K562 (cell line): ENCODE results near the gene HTR1D. TPM values are rescaled to one million over a fixed set of nuclear protein-coding genes. Genes with fewer than 3 reads are reported as not detected.

Experiments
- ARID4B ChIP-seq: sonication (generic); formaldehyde crosslinking; IDR thresholded peaks from 2 replicates; pipeline ENCODE4 v1.8.0; 2022; ENCODE audit warnings: mild to moderate bottlenecking, missing genetic modification reagents
- ELF1 ChIP-seq: fragments of 200-800 bp; sonication (Bioruptor generic); IDR thresholded peaks from 2 replicates; pipeline ENCODE4 v1.6.1; 2016; ENCODE audit warnings: missing genetic modification characterization, missing compliant biosample characterization
- FOXJ3 ChIP-seq: sonication (generic); formaldehyde crosslinking; IDR thresholded peaks from 2 replicates; pipeline ENCODE4 v1.4.0; 2020; ENCODE audit warnings: mild to moderate bottlenecking, missing genetic modification reagents
- ID3 ChIP-seq, 2 experiments: fragments of 250-450 bp in 1 of 2; fragments of 450-650 bp in 1 of 2; sonication (Bioruptor Pico) in 1 of 2; IDR thresholded peaks; 2 replicates each; pipeline versions ENCODE4 v1.6.1 to v1.8.0; 2016 to 2021; ENCODE audit warnings: mild to moderate bottlenecking in 2 of 2, moderate library complexity in 2 of 2, missing compliant biosample characterization in 1 of 2, missing genetic modification characterization in 1 of 2
- KHSRP ChIP-seq: fragments of 450-650 bp; IDR thresholded peaks from 2 replicates; pipeline ENCODE4 v1.6.1; 2017
- KLF13 ChIP-seq: fragments of 450-650 bp; IDR thresholded peaks from 2 replicates; pipeline ENCODE4 v1.6.1; 2016; ENCODE audit warnings: missing genetic modification characterization, low read depth, mild to moderate bottlenecking, missing compliant biosample characterization, moderate library complexity, borderline replicate concordance
- MLLT1 ChIP-seq, 2 experiments: fragments of 450-650 bp; IDR thresholded peaks; 2 replicates each; pipeline ENCODE4 v1.6.1; 2016
- MNT ChIP-seq, 2 experiments: fragments of 450-650 bp; conservative IDR thresholded peaks; 2 replicates each; pipeline ENCODE4 v1.6.1; 2017; ENCODE audit warnings: mild to moderate bottlenecking in 2 of 2, moderate library complexity in 2 of 2
- MTA3 ChIP-seq: fragments of 450-650 bp; formaldehyde crosslinking; IDR thresholded peaks from 2 replicates; pipeline ENCODE4 v1.6.1; 2017; ENCODE audit warnings: mild to moderate bottlenecking, borderline replicate concordance
- NCOR1 ChIP-seq: fragments of 450-650 bp; IDR thresholded peaks from 2 replicates; pipeline ENCODE4 v1.6.1; 2016; ENCODE audit warnings: mild to moderate bottlenecking, moderate library complexity
- SIRT6 ChIP-seq: IDR thresholded peaks from one replicate; pipeline ENCODE4 v1.6.1; 2012; ENCODE audit warnings: low read depth, mild to moderate bottlenecking, control low read depth, inconsistent platforms, low read length, moderate library complexity
- SLC30A9 ChIP-seq: fragments of 250-450 bp; sonication (Bioruptor Pico); IDR thresholded peaks from 2 replicates; pipeline ENCODE4 v1.8.0; 2022; ENCODE audit warnings: mild to moderate bottlenecking, moderate library complexity
- THRB ChIP-seq: fragments of 450-650 bp; formaldehyde crosslinking; conservative IDR thresholded peaks from 2 replicates; pipeline ENCODE4 v1.4.0; 2022; ENCODE audit warnings: mild to moderate bottlenecking, missing genetic modification characterization
- TOE1 ChIP-seq, 2 experiments: fragments of 450-650 bp in 1 of 2; sonication (generic) in 1 of 2; formaldehyde crosslinking in 1 of 2; IDR thresholded peaks; 2 replicates each; pipeline versions ENCODE4 v1.7.1 to v1.8.0; 2016 to 2022; ENCODE audit warnings: borderline replicate concordance in 2 of 2, mild to moderate bottlenecking in 2 of 2, antibody characterized with exemption in 1 of 2, inconsistent platforms in 1 of 2, low read depth in 1 of 2, missing genetic modification reagents in 1 of 2, moderate library complexity in 1 of 2
- ZNF77 ChIP-seq: fragments of 250-450 bp; sonication (Bioruptor Pico); IDR thresholded peaks from 2 replicates; pipeline ENCODE4 v1.5.0; 2020
- polyA plus RNA-seq, 8 experiments: library from polyadenylated mRNA; depleted of rRNA in 4 of 8; stranded (reverse) in 5 of 8; unstranded in 3 of 8; fragments of >200 nt; fragmentation: Nextera tagmentation in 2 of 8; fragmentation: Illumina TruSeq in 1 of 8; extraction: Ambion mirVana in 2 of 8; extraction: Trizol in 1 of 8; gene quantifications; 2 replicates each; pipeline versions ENCODE4 v1.2.1 to v1.2.3, GENCODE V29; 2011 to 2014; ENCODE audit warnings: inconsistent platforms in 1 of 8, missing spikeins in 1 of 8
- total RNA-seq, 7 experiments: library from RNA; depleted of rRNA in 6 of 7; stranded (reverse); fragments of >200 nt in 6 of 7; fragmentation: Illumina TruSeq in 2 of 7; extraction: Trizol in 2 of 7; gene quantifications; 2 replicates each; pipeline versions ENCODE4 v1.2.1 to v1.2.3, GENCODE V29; 2011 to 2021; ENCODE audit warnings: low replicate concordance in 1 of 7

HTR1D gene
- total and polyA plus RNA-seq, 9 of the 15 experiments (the other 6 are each of a cell fraction or from before 2014, with no cell fraction given), result 0.03 to 0.09 (median 0.04) TPM; not detected in 4

- TF ChIP-seq ARID4B (CRISPR knock-in tag), result no peak; the same call in 1 of the 2 replicates
- TF ChIP-seq KHSRP, result no peak
- no peak for TF ChIP-seq MNT (conservative IDR thresholded peaks at IDR 0.05)
- TF ChIP-seq NCOR1, result no peak
- no peak for TF ChIP-seq SLC30A9 (CRISPR knock-in tag)
- no peak for TF ChIP-seq TOE1 (IDR thresholded peaks at IDR 0.05; ENCODE audit: borderline replicate concordance)
- no peak for TF ChIP-seq TOE1 (CRISPR knock-in tag; IDR thresholded peaks at IDR 0.05; ENCODE audit: borderline replicate concordance, low read depth)
- peak in 1 of 2 experiments; percentile 55; a peak in 1 of 4 replicates for TF ChIP-seq MLLT1 (IDR thresholded peaks at IDR 0.05)
- 0 out of 2 replicates have a peak, but pooled peaks have one; percentile 33 for TF ChIP-seq MTA3
- TF ChIP-seq ID3 (CRISPR knock-in tag; IDR thresholded peaks at IDR 0.05), result no peak
- TF ChIP-seq ID3 (tag; IDR thresholded peaks at IDR 0.05), result no peak
- TF ChIP-seq ZNF77 (CRISPR knock-in tag), result no peak
- TF ChIP-seq SIRT6, result no peak
- peak; percentile 22; the same call in 1 of the 2 replicates for TF ChIP-seq THRB (CRISPR knock-in tag)
- no peak for TF ChIP-seq ELF1
- TF ChIP-seq KLF13 (tag), result no peak
- TF ChIP-seq FOXJ3, result no peak
Measured at GRCh38 chr1:23167353-23168078, 49.8 kb downstream of the HTR1D start (continued).
